Measurements from ENCODE around the gene GALNT18.

- TF ChIP-seq CTCF (IDR thresholded peaks at IDR 0.05; ENCODE audit: poor library complexity, severe bottlenecking), result no peak
- TF ChIP-seq REST (IDR thresholded peaks at IDR 0.05; ENCODE audit: borderline replicate concordance), result no peak
- TF ChIP-seq RAD21 (conservative IDR thresholded peaks at IDR 0.05), result no peak
- no peak for TF ChIP-seq EP300 (conservative IDR thresholded peaks at IDR 0.05; ENCODE audit: poor library complexity, severe bottlenecking)
- no peak for TF ChIP-seq EZH2 (IDR thresholded peaks at IDR 0.05; ENCODE audit: borderline replicate concordance, insufficient read depth, low read length, poor library complexity, severe bottlenecking)
- no peak for TF ChIP-seq SMC3 (conservative IDR thresholded peaks at IDR 0.05; ENCODE audit: poor library complexity)
- TF ChIP-seq POLR2AphosphoS5 (IDR thresholded peaks at IDR 0.05), result no peak
- TF ChIP-seq MXI1 (conservative IDR thresholded peaks at IDR 0.05; ENCODE audit: poor library complexity, severe bottlenecking), result no peak
Observed at GRCh38 chr11:11334607-11335006, 287.2 kb downstream of the GALNT18 start.

Data from neural cell (in vitro differentiated cells).